H9 (cell line): ENCODE measurements around the gene PDE8A. TPM values are rescaled to one million over a fixed set of nuclear protein-coding genes. Genes with fewer than 3 reads are reported as not detected.

Source experiments
- DNase-seq: peaks from one replicate; pipeline ENCODE4 v3.0.0-alpha.2; 2017
- H2AFZ ChIP-seq: one replicate; pipeline ENCODE4 v1.6.1; 2013; ENCODE audit warnings: mild to moderate bottlenecking, low read length, control low read depth, moderate library complexity
- H2AK5ac ChIP-seq: 2 replicates; pipeline ENCODE4 v1.6.1; 2013; ENCODE audit warnings: low read length, control low read depth, mixed read lengths; ENCODE audit not compliant: insufficient read length
- H2BK120ac ChIP-seq: one replicate; pipeline ENCODE4 v1.6.1; 2013; ENCODE audit warnings: low read depth, mild to moderate bottlenecking, low read length, control low read depth, inconsistent platforms; ENCODE audit not compliant: poor library complexity, severe bottlenecking
- H2BK12ac ChIP-seq: 2 replicates; pipeline ENCODE4 v1.6.1; 2013; ENCODE audit warnings: low read length, control low read depth, mixed read lengths, low read depth; ENCODE audit not compliant: insufficient read length
- H2BK15ac ChIP-seq: 2 replicates; pipeline ENCODE4 v1.6.1; 2013; ENCODE audit warnings: low read depth, low read length, control low read depth
- H2BK20ac ChIP-seq: one replicate; pipeline ENCODE4 v1.6.1; 2013; ENCODE audit warnings: low read depth, mild to moderate bottlenecking, low read length, control low read depth, inconsistent platforms; ENCODE audit not compliant: poor library complexity, severe bottlenecking
- H2BK5ac ChIP-seq: 2 replicates; pipeline ENCODE4 v1.6.1; 2013; ENCODE audit warnings: low read length, control low read depth, mixed read lengths; ENCODE audit not compliant: insufficient read length
- H3K14ac ChIP-seq: 2 replicates; pipeline ENCODE4 v1.6.1; 2013; ENCODE audit warnings: low read length, control low read depth; ENCODE audit not compliant: insufficient read depth
- H3K18ac ChIP-seq: 2 replicates; pipeline ENCODE4 v1.6.1; 2013; ENCODE audit warnings: low read depth, mild to moderate bottlenecking, mixed read lengths, low read length, control low read depth; ENCODE audit not compliant: insufficient read length
- H3K23ac ChIP-seq: 2 replicates; pipeline ENCODE4 v1.6.1; 2013; ENCODE audit warnings: low read length, control low read depth, mixed read lengths, low read depth; ENCODE audit not compliant: insufficient read length
- H3K23me2 ChIP-seq: 2 replicates; pipeline ENCODE4 v1.6.1; 2013; ENCODE audit warnings: low read depth, mild to moderate bottlenecking, mixed read lengths, low read length, control low read depth; ENCODE audit not compliant: insufficient read length, poor library complexity, severe bottlenecking
- H3K27ac ChIP-seq: 2 replicates; pipeline ENCODE4 v1.5.1; 2013; ENCODE audit warnings: low read length, control low read depth, mixed read lengths, low read depth; ENCODE audit not compliant: insufficient read length
- H3K27me3 ChIP-seq: 2 replicates; pipeline ENCODE4 v1.6.1; 2013; ENCODE audit warnings: low read length, control low read depth, inconsistent platforms; ENCODE audit not compliant: insufficient read depth
- H3K4ac ChIP-seq: 2 replicates; pipeline ENCODE4 v1.6.1; 2013; ENCODE audit warnings: low read depth, mild to moderate bottlenecking, control low read depth, inconsistent platforms, low read length, moderate library complexity
- H3K4me1 ChIP-seq: 2 replicates; pipeline ENCODE4 v1.6.1; 2013; ENCODE audit warnings: low read length, control low read depth, inconsistent platforms; ENCODE audit not compliant: insufficient read depth
- H3K4me2 ChIP-seq: 2 replicates; pipeline ENCODE4 v1.6.1; 2013; ENCODE audit warnings: low read length, control low read depth, mixed read lengths; ENCODE audit not compliant: insufficient read length, insufficient read depth
- H3K56ac ChIP-seq: 2 replicates; pipeline ENCODE4 v1.6.1; 2013; ENCODE audit warnings: low read depth, mild to moderate bottlenecking, mixed read lengths, low read length, control low read depth; ENCODE audit not compliant: insufficient read length
- H3K79me1 ChIP-seq: 2 replicates; pipeline ENCODE4 v1.6.1; 2013; ENCODE audit warnings: low read depth, mild to moderate bottlenecking, moderate library complexity, low read length, control low read depth, inconsistent platforms; ENCODE audit not compliant: insufficient read depth, poor library complexity, severe bottlenecking
- H3K79me2 ChIP-seq: 2 replicates; pipeline ENCODE4 v1.6.1; 2013; ENCODE audit warnings: low read length, control low read depth, inconsistent platforms; ENCODE audit not compliant: insufficient read depth
- H3K9ac ChIP-seq: 2 replicates; pipeline ENCODE4 v1.6.1; 2013; ENCODE audit warnings: low read length, control low read depth, mixed read lengths; ENCODE audit not compliant: insufficient read length; ENCODE audit errors: extremely low read depth
- H3K9me3 ChIP-seq: one replicate; pipeline ENCODE4 v1.6.1; 2013; ENCODE audit warnings: low read depth, low read length, inconsistent platforms; ENCODE audit not compliant: control insufficient read depth
- H3T11ph ChIP-seq: one replicate; pipeline ENCODE4 v1.6.1; 2013; ENCODE audit warnings: mild to moderate bottlenecking, low read length, control low read depth, inconsistent platforms
- H4K20me1 ChIP-seq: one replicate; pipeline ENCODE4 v1.6.1; 2013; ENCODE audit not compliant: control insufficient read depth, insufficient read length, insufficient read depth
- H4K5ac ChIP-seq: 2 replicates; pipeline ENCODE4 v1.6.1; 2013; ENCODE audit warnings: low read depth, mild to moderate bottlenecking, mixed read lengths, low read length, control low read depth; ENCODE audit not compliant: insufficient read length
- H4K8ac ChIP-seq: replicated peaks from 2 replicates; pipeline ENCODE4 v1.6.1; 2013; ENCODE audit warnings: low read length, control low read depth, mixed read lengths, low read depth; ENCODE audit not compliant: insufficient read length
- H4K91ac ChIP-seq: 2 replicates; pipeline ENCODE4 v1.6.1; 2013; ENCODE audit warnings: low read depth, mild to moderate bottlenecking, moderate library complexity, mixed read lengths, low read length, control low read depth; ENCODE audit not compliant: insufficient read length
- H3K27ac Mint-ChIP-seq, 3 experiments: 2 replicates in 2 of 3; 3 replicates in 1 of 3; pipeline ENCODE4 v1.8.0; 2020 to 2021; ENCODE audit warnings: mixed read lengths in 3 of 3, mild to moderate bottlenecking in 1 of 3, moderate library complexity in 1 of 3
- H3K27me3 Mint-ChIP-seq: 2 replicates; pipeline ENCODE4 v1.8.0; 2021; ENCODE audit warnings: low read depth, mild to moderate bottlenecking, moderate library complexity, mixed read lengths
- H3K36me3 Mint-ChIP-seq, 3 experiments: 2 replicates in 2 of 3; 3 replicates in 1 of 3; pipeline ENCODE4 v1.8.0; 2020 to 2021; ENCODE audit warnings: low read depth in 3 of 3, mixed read lengths in 3 of 3; ENCODE audit not compliant: insufficient read depth in 1 of 3
- H3K4me1 Mint-ChIP-seq, 2 experiments: 2 replicates each; pipeline ENCODE4 v1.8.0; 2020; ENCODE audit warnings: mixed read lengths in 2 of 2
- H3K4me3 Mint-ChIP-seq, 2 experiments: 2 replicates in 1 of 2; 3 replicates in 1 of 2; pipeline ENCODE4 v1.8.0; 2020 to 2021; ENCODE audit warnings: mild to moderate bottlenecking in 2 of 2, mixed read lengths in 2 of 2, moderate library complexity in 1 of 2
- H3K9me3 Mint-ChIP-seq, 2 experiments: 2 replicates in 1 of 2; 3 replicates in 1 of 2; pipeline ENCODE4 v1.8.0; 2020; ENCODE audit warnings: mild to moderate bottlenecking in 2 of 2, mixed read lengths in 2 of 2, moderate library complexity in 1 of 2
- CTCF ChIP-seq: fragments of 200-600 bp; sonication (generic); conservative IDR thresholded peaks from 3 replicates; pipeline ENCODE4 v1.8.0; 2021; ENCODE audit warnings: antibody characterized with exemption, mild to moderate bottlenecking
- WGBS: extraction: QIAGEN DNeasy Blood & Tissue Kit; methylation state at CpG from one replicate; pipeline ENCODE4 v1.1.7; 2013; ENCODE audit warnings: missing lambda C conversion rate, low lambda C conversion rate, mixed read lengths; ENCODE audit not compliant: insufficient read length; ENCODE audit errors: extremely low coverage; 5-methylcytosine and 5-hydroxymethylcytosine counted together
- total RNA-seq: library from RNA; stranded (reverse); gene quantifications from 2 replicates; pipeline ENCODE4 v1.2.1, GENCODE V29; 2021

Gene PDE8A
- total RNA-seq, 1 experiment from 2014 or later, result 9.3 TPM

- no peak overlapping the region for H3K14ac ChIP-seq
- no peaks in the 10 kb centered on the region for H3K4me1 ChIP-seq
- H2AK5ac ChIP-seq, result no peak overlapping the region
- Mint-ChIP-seq H3K9me3 (no peaks in the 10 kb centered on the region), H3K4me3 (no peak overlapping the region), H3K4me1 (peaks cover 11 to 15% of the 10 kb centered on the region in 2 experiments), H3K36me3 (no peaks in the 10 kb centered on the region), H3K27ac (no peak overlapping the region), H3K27me3 (no peaks in the 10 kb centered on the region)
- no peak for DNase-seq
- H4K5ac ChIP-seq, result no peak overlapping the region
- H4K91ac ChIP-seq, result no peak overlapping the region
- H3K18ac ChIP-seq, result no peak overlapping the region
- H3K23me2 ChIP-seq, result no peaks in the 10 kb centered on the region
- H4K8ac ChIP-seq, result no peak overlapping the region
- H3K9me3 ChIP-seq, result no peaks in the 10 kb centered on the region
- H3K27me3 ChIP-seq, result no peaks in the 10 kb centered on the region
- no peaks in the 10 kb centered on the region for H3K79me1 ChIP-seq
- no peak overlapping the region for H2BK12ac ChIP-seq
- no peak overlapping the region for H3K27ac ChIP-seq
- H2BK120ac ChIP-seq, result no peak overlapping the region
- H3K4me2 ChIP-seq, result no peak overlapping the region
- no peak overlapping the region for H3K56ac ChIP-seq
- H2BK15ac ChIP-seq, result no peak overlapping the region
- WGBS, result no CpG with 5 or more reads among the region's 2 CpGs
- no peak overlapping the region for H3K9ac ChIP-seq
- no peak overlapping the region for H3T11ph ChIP-seq
- no peak overlapping the region for H3K4ac ChIP-seq
- no peak overlapping the region for H2BK5ac ChIP-seq
- no peak overlapping the region for H2BK20ac ChIP-seq
- H3K79me2 ChIP-seq, result no peaks in the 10 kb centered on the region
- no peaks in the 10 kb centered on the region for H4K20me1 ChIP-seq
- no peak overlapping the region for H3K23ac ChIP-seq
- no peak for TF ChIP-seq CTCF
- H2AFZ ChIP-seq, result no peak overlapping the region
These were observed 27.8 kb downstream of the PDE8A start for GRCh38 chr15:85009435-85009834.
